Mammary epithelial cell (primary cell): ENCODE measurements around the gene CYP2A7.

Experiments
- CTCF ChIP-seq, 2 donors: IDR thresholded peaks in 1 of 2; conservative IDR thresholded peaks in 1 of 2; 2 replicates each; pipeline ENCODE4 v1.5.1; 2011 to 2012; ENCODE audit warnings: inconsistent platforms in 2 of 2, low read length in 2 of 2, mild to moderate bottlenecking in 2 of 2, control low read depth in 1 of 2, low read depth in 1 of 2; ENCODE audit not compliant: insufficient read depth in 1 of 2; ENCODE audit errors: extremely low read depth in 1 of 2
- EZH2 ChIP-seq: IDR thresholded peaks from 2 replicates; pipeline ENCODE4 v1.6.1; 2012; ENCODE audit warnings: low read length, inconsistent platforms, borderline replicate concordance

GRCh38 chr19:40896418-40896796 is 14.4 kb upstream of the CYP2A7 start:
- no peak for TF ChIP-seq CTCF (conservative IDR thresholded peaks at IDR 0.05 in 1 of 2, IDR thresholded peaks at IDR 0.05 in 1 of 2; ENCODE audit: extremely low read depth in 1 of 2, insufficient read depth in 1 of 2, low read depth in 1 of 2, low read length in 2 of 2)
- no peak for TF ChIP-seq EZH2
